SH-SY5Y (cell line): Measurements from ENCODE around the gene TSPYL4.

Experiments used
- GATA2 ChIP-seq: IDR thresholded peaks from 2 replicates; pipeline ENCODE4 v1.6.1; 2011; ENCODE audit warnings: mild to moderate bottlenecking, low read depth, low read length
- GATA3 ChIP-seq: IDR thresholded peaks from 2 replicates; pipeline ENCODE4 v1.6.1; 2011; ENCODE audit warnings: low read depth, mild to moderate bottlenecking, low read length, moderate library complexity

- no peak for TF ChIP-seq GATA2
- TF ChIP-seq GATA3: no peak
Measured at GRCh38 chr6:116201538-116201937, 52.3 kb downstream of the TSPYL4 start.
